K562 (cell line): Measurements from ENCODE around the gene LRRC59. TPM values are rescaled to one million over a fixed set of nuclear protein-coding genes. Genes with fewer than 3 reads are reported as not detected.

Source experiments
- ATAC-seq: fragments of 200-7000 bp; cut with Tn5 transposase; 3 replicates; pipeline ENCODE4 v1.9.1; 2020; ENCODE audit warnings: moderate library complexity
- BruUV-seq: library from RNA; stranded (reverse); fragments of 400-500 nt; replicated peaks from 2 replicates; lab custom pipeline; 2021; lab: Mats Ljungman, UMichigan
- CTCF ChIA-PET: fragments of 300-600 bp; formaldehyde crosslinking; extraction: SDS; loops from one replicate; lab custom pipeline; 2021; ENCODE audit warnings: low intra/inter-chr PET ratio; lab: Yijun Ruan, JAX
- POLR2A ChIA-PET: fragments of 300-600, 350-650 bp; sonication (Branson Sonifier 250); formaldehyde crosslinking; extraction: SDS; loops from one replicate; lab custom pipeline; 2021; ENCODE audit warnings: antibody characterized with exemption, inconsistent platforms; lab: Yijun Ruan, JAX
- DNase-seq, 4 experiments: peaks; one replicate each; pipeline versions ENCODE4 v3.0.0 to v3.0.0-alpha.2; 2011 to 2018; ENCODE audit warnings: low spot score in 3 of 4, mixed read lengths in 3 of 4; ENCODE audit errors: extremely low read depth in 1 of 4
- FAIRE-seq: peaks from 2 replicates; lab custom pipeline; 2011; peaks lifted over from hg19 to GRCh38; lab: Jason Lieb, UNC
- H2AFZ ChIP-seq: 2 replicates; pipeline ENCODE4 v1.6.0; 2011; ENCODE audit warnings: low read depth, low read length, control low read depth, inconsistent platforms
- H3K27ac ChIP-seq: fragments of 200-600 bp; 3 replicates; pipeline ENCODE4 v1.8.0; 2011; ENCODE audit warnings: low read depth, mild to moderate bottlenecking, control low read depth, inconsistent platforms, low read length, moderate library complexity, mixed read lengths; ENCODE audit errors: extremely low read depth
- H3K27me3 ChIP-seq, 2 experiments: fragments of 300-600 bp in 1 of 2; 2 replicates in 1 of 2; 3 replicates in 1 of 2; pipeline versions ENCODE4 v1.6.0 to v1.8.0; 2011; ENCODE audit warnings: inconsistent platforms in 2 of 2, low read length in 2 of 2, mild to moderate bottlenecking in 1 of 2, mixed read lengths in 1 of 2, moderate library complexity in 1 of 2; ENCODE audit not compliant: control insufficient read depth in 2 of 2, insufficient read depth in 2 of 2
- H3K36me3 ChIP-seq: fragments of 300-600 bp; 3 replicates; pipeline ENCODE4 v1.8.0; 2011; ENCODE audit warnings: mild to moderate bottlenecking, low read length, inconsistent platforms; ENCODE audit not compliant: control insufficient read depth, insufficient read depth
- H3K4me1 ChIP-seq, 2 experiments: fragments of 200-600 bp in 1 of 2; replicated peaks in 1 of 2; 2 replicates in 1 of 2; 3 replicates in 1 of 2; pipeline versions ENCODE4 v1.5.1 to v1.8.0; 2011; ENCODE audit warnings: inconsistent platforms in 2 of 2, low read length in 2 of 2, mild to moderate bottlenecking in 1 of 2, mixed read lengths in 1 of 2, moderate library complexity in 1 of 2; ENCODE audit not compliant: control insufficient read depth in 2 of 2, insufficient read depth in 2 of 2
- H3K4me2 ChIP-seq: 2 replicates; pipeline ENCODE4 v1.6.1; 2011; ENCODE audit warnings: low read length, control low read depth, inconsistent platforms, mixed read lengths; ENCODE audit not compliant: insufficient read depth
- H3K4me3 ChIP-seq: fragments of 200-600 bp; sonication (generic), shearing (Covaris generic); 2 replicates; pipeline ENCODE4 v1.5.1; 2016; ENCODE audit warnings: control low read depth, inconsistent platforms
- H3K79me2 ChIP-seq: fragments of 200-600 bp; 3 replicates; pipeline ENCODE4 v1.8.0; 2011; ENCODE audit warnings: low read length, inconsistent platforms; ENCODE audit not compliant: control insufficient read depth, insufficient read depth
- H3K9ac ChIP-seq, 2 experiments: 2 replicates each; pipeline versions ENCODE4 v1.6.0 to v1.6.1; 2011; ENCODE audit warnings: low read depth in 2 of 2, low read length in 2 of 2, control low read depth in 1 of 2, inconsistent platforms in 1 of 2, mild to moderate bottlenecking in 1 of 2, mixed read lengths in 1 of 2; ENCODE audit not compliant: insufficient read depth in 1 of 2
- H3K9me1 ChIP-seq: one replicate; pipeline ENCODE4 v1.6.0; 2011; ENCODE audit warnings: inconsistent platforms, mild to moderate bottlenecking, low read length, moderate library complexity; ENCODE audit not compliant: control insufficient read depth, insufficient read depth
- H3K9me3 ChIP-seq: replicated peaks from 2 replicates; pipeline ENCODE4 v1.5.1; 2011; ENCODE audit warnings: low read depth, low read length, inconsistent platforms; ENCODE audit not compliant: control insufficient read depth, insufficient read depth
- H4K20me1 ChIP-seq: replicated peaks from 2 replicates; pipeline ENCODE4 v1.6.1; 2011; ENCODE audit warnings: low read length, inconsistent platforms, mixed read lengths; ENCODE audit not compliant: control insufficient read depth, insufficient read depth
- CSDE1 ChIP-seq, 2 experiments: fragments of 450-650 bp; IDR thresholded peaks; 2 replicates each; pipeline ENCODE4 v1.6.1; 2016; ENCODE audit warnings: mild to moderate bottlenecking in 1 of 2
- RBM22 ChIP-seq: fragments of 200-400 bp; formaldehyde crosslinking; IDR thresholded peaks from 2 replicates; pipeline ENCODE4 v1.6.1; 2018; ENCODE audit warnings: low read length, low read depth; ENCODE audit not compliant: poor library complexity, severe bottlenecking
- WGBS: fragments of 100-300 bp; shearing (Covaris generic); methylation state at CpG from one replicate; pipeline ENCODE4 v1.1.6; 2016; ENCODE audit warnings: low coverage, mixed read lengths; ENCODE audit not compliant: insufficient coverage; ENCODE audit errors: missing lambda C conversion rate; 5-methylcytosine and 5-hydroxymethylcytosine counted together
- in situ Hi-C: fragments of 300-500 bp; cut with MboI; formaldehyde crosslinking; loops from 4 replicates; pipeline ENCODE4 v1.15.0; 2018; ENCODE audit warnings: inconsistent platforms, mixed read lengths
- intact Hi-C: fragments of 100-400 bp; cut with micrococcal nuclease; formaldehyde crosslinking; loops from 2 replicates; pipeline ENCODE4 v1.14.2; 2022
- polyA plus RNA-seq, 8 experiments: library from polyadenylated mRNA; depleted of rRNA in 4 of 8; stranded (reverse) in 5 of 8; unstranded in 3 of 8; fragments of >200 nt; fragmentation: Nextera tagmentation in 2 of 8; fragmentation: Illumina TruSeq in 1 of 8; extraction: Ambion mirVana in 2 of 8; extraction: Trizol in 1 of 8; gene quantifications; 2 replicates each; pipeline versions ENCODE4 v1.2.1 to v1.2.3, GENCODE V29; 2011 to 2014; ENCODE audit warnings: inconsistent platforms in 1 of 8, missing spikeins in 1 of 8
- total RNA-seq, 7 experiments: library from RNA; depleted of rRNA in 6 of 7; stranded (reverse); fragments of >200 nt in 6 of 7; fragmentation: Illumina TruSeq in 2 of 7; extraction: Trizol in 2 of 7; gene quantifications; 2 replicates each; pipeline versions ENCODE4 v1.2.1 to v1.2.3, GENCODE V29; 2011 to 2021; ENCODE audit warnings: low replicate concordance in 1 of 7
- TF ChIP-seq, protein P1 (sequence below): IDR thresholded peaks from 2 replicates; pipeline ENCODE4 v1.6.1; 2014; ENCODE audit warnings: antibody characterized with exemption
- TF ChIP-seq, protein P2 (sequence below): fragments of 250-450 bp; sonication (Bioruptor Pico); IDR thresholded peaks from 2 replicates; pipeline ENCODE4 v1.8.0; 2021; ENCODE audit warnings: borderline replicate concordance, mild to moderate bottlenecking, moderate library complexity; ENCODE audit not compliant: poor library complexity, severe bottlenecking

LRRC59 gene
- total and polyA plus RNA-seq, 9 of the 15 experiments (the other 6 are each of a cell fraction or from before 2014, with no cell fraction given): 27.8 to 244 (median 154) TPM

DNA sequence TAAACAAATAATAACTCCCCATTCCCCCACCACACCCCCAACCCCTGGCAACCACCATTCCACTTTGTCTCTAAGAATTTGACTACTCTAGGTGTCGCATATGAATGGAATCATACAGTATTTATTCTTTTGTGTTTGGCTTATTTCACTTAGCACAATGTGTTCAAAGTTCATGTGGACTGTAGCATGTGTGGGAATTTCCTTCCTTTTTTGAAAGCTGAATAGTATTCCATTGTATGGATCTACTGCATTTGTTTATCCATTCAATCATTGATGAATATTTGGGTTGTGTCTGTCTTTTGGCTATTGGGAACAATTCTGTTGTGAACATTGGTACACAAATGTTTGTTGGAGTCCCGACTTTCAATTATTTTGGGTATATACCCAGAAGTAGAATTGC is 25.4 kb upstream of the LRRC59 start:
- no peak overlapping the region for H3K27ac ChIP-seq
- POLR2A ChIA-PET: interaction anchor here (1.7 kb wide), 1 partner anchor 27 kb away, joined by 5 read pairs; no protein-coding TSS in a partner anchor

More for the DNA sequence above, 25.4 kb upstream of the LRRC59 start:
- Histone ChIP-seq H3K27me3 (no peaks in the 10 kb centered on the region), H3K79me2 (no peaks in the 10 kb centered on the region), H4K20me1 (no peaks in the 10 kb centered on the region), H3K9me3 (no peaks in the 10 kb centered on the region), H3K36me3 (no peaks in the 10 kb centered on the region), H3K9ac (no peak overlapping the region), H3K4me3 (no peak overlapping the region), H3K4me1 (peaks cover 34% of the 10 kb centered on the region in 2 experiments), H2AFZ (0 out of 2 replicates have a peak overlapping the region, but pooled peaks have one; percentile 20), H3K9me1 (no peaks in the 10 kb centered on the region), H3K4me2 (no peak overlapping the region)
- no TSS peak for BruUV-seq
- FAIRE-seq (no peak), ATAC-seq (no peak), DNase-seq (no peak)
- intact Hi-C loops (no loop called here), in situ Hi-C loops (no loop called here)
- 86% methylated on average over 2 of the region's 2 CpGs for WGBS
- CTCF ChIA-PET: interaction anchor here (0.6 kb wide), 1 partner anchor 283 kb away, joined by 4 read pairs; no protein-coding TSS in a partner anchor
- TF ChIP-seq RBM22 (no peak), CSDE1 (IDR thresholded peaks at IDR 0.05) (no peak)
- TF ChIP-seq, protein P1, sequence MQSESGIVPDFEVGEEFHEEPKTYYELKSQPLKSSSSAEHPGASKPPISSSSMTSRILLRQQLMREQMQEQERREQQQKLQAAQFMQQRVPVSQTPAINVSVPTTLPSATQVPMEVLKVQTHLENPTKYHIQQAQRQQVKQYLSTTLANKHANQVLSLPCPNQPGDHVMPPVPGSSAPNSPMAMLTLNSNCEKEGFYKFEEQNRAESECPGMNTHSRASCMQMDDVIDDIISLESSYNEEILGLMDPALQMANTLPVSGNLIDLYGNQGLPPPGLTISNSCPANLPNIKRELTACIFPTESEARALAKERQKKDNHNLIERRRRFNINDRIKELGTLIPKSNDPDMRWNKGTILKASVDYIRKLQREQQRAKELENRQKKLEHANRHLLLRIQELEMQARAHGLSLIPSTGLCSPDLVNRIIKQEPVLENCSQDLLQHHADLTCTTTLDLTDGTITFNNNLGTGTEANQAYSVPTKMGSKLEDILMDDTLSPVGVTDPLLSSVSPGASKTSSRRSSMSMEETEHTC: no peak
- TF ChIP-seq, protein P2, sequence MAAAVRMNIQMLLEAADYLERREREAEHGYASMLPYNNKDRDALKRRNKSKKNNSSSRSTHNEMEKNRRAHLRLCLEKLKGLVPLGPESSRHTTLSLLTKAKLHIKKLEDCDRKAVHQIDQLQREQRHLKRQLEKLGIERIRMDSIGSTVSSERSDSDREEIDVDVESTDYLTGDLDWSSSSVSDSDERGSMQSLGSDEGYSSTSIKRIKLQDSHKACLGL (CRISPR knock-in tag): no peak
